GM19468 (cell line): ENCODE data around the gene ERC2.
A peak's percentile ranks its signal among the peaks of the same experiment; 100 is the strongest.

Source experiments
- ATAC-seq: cut with Tn5 transposase; IDR thresholded peaks from one replicate; pipeline ENCODE4 v1.9.1; 2021; ENCODE audit warnings: mild to moderate bottlenecking, moderate library complexity, moderate number of reproducible peaks; ENCODE audit not compliant: unreplicated experiment; ENCODE audit errors: extremely low read depth

The ERC2 gene

GRCh38 chr3:55623786-55624185, 844.5 kb downstream of the ERC2 start:
- ATAC-seq = no peak

DNA sequence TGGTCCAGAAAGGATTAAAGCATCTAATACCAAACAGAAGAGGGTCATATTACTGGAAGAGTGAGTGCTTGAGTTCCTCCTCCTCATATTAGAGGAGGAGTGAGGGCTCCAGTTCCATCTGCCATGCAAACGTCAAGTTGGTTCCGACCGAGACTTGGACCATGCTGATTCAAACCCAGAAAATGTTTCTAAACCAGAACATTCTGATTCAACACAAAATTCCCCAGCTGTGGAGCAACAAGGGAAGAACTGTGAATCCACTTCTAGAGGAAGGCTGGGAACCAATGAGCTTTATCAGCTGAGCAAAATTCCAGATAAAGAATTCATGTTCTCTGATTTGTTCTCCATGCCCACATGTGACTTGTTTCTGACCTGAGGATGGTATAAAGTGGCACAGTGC, 845.5 kb downstream of the ERC2 start:
- ATAC-seq = no peak

GRCh38 chr3:55622116-55622515, 846.2 kb downstream of the ERC2 start:
- ATAC-seq = no peak

GRCh38 chr3:55621648-55622047, 846.6 kb downstream of the ERC2 start:
- no peak for ATAC-seq

GRCh38 chr3:55621026-55621422, 847.2 kb downstream of the ERC2 start:
- no peak for ATAC-seq

DNA sequence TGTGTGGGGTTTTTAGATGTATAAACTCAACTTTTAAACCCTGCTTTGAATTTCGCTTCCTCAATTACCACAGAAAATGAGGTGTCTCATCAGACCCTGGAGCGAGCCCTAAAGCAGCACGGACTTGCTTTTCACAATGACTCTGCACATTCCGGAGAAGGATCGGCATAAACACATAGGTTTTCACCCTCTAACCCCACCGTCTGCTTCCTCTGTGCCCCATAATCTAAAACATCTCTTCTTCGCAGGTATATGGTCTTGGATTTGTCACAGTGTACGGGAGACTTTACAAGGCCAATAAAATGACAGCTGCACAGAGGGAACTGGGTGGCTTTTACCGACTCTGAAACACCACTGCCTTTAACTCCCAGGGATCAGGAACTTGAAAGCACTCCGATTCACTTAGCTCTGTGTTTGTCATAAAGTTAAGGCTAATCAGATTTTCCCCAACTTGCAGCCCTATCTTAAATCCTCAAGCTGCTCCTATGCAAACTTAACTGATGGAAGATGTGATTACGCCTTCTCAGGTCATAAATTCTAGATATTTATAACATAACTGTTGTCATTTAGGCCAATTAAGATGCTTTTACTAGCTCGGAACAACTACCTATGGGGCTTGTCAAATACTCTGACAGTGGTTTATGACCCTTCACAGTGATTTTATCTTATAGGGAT, 847.8 kb downstream of the ERC2 start:
- ATAC-seq = no peak

GRCh38 chr3:55619046-55619808, 849.0 kb downstream of the ERC2 start:
- no peak for ATAC-seq

GRCh38 chr3:55617385-55617784, 850.9 kb downstream of the ERC2 start:
- no peak for ATAC-seq

DNA sequence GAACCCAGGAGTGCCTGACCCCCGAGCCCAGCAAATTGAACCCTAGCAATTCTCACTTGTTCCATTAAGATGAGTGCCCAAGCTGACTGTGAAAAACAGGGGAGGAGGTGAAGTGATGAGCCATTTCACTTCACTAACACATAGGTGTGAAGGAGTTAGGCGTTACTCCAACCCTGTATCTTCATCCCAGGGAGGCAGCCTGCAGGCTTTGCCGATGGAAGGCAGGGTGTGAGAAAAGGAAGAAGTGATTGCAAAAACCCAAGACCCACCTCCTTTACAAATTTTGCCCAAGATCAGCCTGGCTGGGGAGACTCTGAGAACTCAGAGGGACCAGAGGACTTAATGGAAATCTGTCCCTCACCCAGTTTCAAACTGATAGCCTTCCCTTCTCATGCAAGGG, 851.5 kb downstream of the ERC2 start:
- no peak for ATAC-seq

GRCh38 chr3:55615694-55616295, 852.5 kb downstream of the ERC2 start:
- ATAC-seq = no peak

- ATAC-seq = no peak
These were observed 853.1 kb downstream of the ERC2 start for GRCh38 chr3:55615039-55615693.

DNA sequence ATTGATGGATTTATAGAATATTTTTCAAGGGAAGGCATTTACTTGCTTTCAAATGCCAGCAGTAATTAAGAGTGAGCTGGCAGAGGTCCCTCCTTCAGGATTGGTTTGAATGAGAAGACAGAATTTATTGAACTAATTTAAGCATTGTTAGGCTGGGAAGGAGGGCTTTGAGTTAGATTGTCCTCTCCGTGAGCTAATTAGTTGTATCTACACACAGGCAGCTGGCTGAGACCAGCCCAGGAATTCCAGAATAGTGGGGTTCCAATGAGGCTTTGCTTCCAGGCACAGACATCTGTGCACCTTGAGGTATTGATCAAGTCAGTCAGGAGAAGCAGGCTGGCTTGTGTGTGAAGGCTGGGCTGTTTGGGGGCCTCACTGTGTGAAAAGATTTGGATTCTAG, 857.1 kb downstream of the ERC2 start:
- ATAC-seq = no peak

- ATAC-seq = no peak
These were observed 858.9 kb downstream of the ERC2 start for GRCh38 chr3:55609230-55609827.

DNA sequence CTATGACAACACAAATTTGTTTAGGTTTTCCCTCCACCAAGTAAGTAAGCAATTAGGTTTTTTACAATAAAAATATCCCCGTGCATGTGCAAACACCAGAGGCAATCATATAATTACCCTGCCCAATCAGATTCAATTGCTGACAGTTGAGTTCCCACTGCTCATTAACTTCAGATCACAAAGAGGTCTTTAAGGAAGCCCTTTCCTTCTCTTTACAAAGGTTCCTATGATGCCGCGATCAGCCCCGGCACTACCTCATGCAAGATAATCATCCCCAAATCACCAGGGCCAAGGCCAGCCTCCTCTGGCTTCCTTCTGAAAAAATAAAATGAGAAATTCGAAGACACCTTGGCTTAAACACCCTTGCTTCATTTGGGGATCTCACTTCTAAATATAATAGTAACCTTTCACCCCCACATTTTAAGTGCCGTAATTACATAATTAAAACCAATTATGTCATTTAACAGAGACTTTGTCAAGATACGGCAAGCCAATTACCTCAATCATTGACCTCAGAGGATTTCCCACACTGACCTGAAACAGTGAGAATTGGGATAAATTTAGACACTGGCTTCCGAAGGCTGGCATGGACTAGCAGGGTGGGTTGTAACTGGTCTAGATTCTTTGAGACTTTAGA, 859.8 kb downstream of the ERC2 start:
- ATAC-seq = no peak

DNA sequence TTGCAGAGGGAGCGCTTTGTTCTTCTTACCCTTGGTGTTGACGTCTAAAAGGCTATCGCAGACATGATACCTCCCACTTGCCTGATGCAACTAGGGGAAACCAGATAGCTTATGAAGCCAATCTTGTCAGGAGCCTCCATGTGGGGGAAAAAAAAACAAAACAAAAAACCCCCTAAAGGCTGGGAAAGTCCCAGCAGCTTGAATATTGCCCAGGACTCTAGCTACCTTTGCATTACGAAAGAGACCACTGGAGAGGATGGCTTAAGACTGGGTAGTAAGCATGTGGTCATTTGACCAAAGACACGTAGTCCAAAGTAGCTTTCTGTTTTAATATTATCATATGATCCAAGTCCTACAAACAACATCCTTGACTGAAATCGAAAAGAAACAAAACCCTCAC, 860.4 kb downstream of the ERC2 start:
- ATAC-seq = peak; percentile 77

DNA sequence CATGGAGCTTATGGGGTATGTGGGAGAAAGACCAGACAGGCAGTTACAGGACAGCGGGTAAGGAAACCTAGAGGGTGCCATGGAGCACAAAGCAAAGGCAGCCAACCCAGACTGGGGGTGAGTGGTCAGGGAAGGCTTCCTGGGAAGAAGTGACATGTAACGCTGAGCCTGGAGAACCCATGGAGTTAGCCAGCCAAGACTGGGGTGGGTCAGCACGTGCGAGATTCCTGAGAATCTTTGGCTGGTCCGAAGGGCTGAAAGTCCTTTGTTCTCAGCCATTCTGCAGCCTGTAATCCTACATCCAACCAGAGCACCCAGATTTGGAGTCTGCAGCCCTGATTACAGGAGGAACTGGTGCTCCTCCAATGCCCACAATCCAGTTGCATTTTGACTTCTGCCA, 861.1 kb downstream of the ERC2 start:
- no peak for ATAC-seq

DNA sequence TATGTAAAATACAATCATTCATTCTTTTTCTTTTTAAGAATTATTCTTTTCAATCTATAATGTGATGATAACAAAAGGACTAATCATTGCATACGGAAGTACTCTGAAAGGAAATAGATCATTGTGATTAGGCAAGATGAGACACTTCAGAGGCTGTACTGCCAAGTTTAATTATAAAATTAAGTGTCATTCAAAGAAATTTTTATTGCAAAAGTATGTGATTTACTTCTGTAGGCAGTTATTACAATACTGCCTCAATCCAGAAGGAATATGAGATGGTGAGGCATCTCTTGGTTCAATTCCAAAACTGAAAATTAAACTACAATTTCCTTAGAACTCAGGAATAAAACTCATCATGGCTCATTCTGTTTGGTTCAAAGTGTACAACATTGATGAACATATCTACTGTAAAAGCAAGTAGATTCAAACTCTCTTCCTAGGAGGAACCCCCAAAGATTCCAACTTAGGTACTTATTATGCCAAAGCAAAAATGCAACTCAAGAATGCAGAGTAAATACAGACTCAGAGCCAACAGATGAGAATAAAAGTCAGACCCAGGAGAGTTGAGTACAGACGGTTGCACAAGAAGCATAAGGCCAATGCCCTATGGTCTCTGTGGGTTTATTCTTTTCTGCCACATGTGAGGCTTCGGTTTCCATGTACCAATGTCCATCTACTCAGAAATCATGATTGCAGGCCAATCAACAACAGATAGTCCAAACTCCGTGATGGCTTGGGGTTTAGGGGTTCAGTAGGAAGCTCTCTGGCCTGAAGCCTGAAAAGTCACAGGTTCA, 862.6 kb downstream of the ERC2 start:
- ATAC-seq = no peak

GRCh38 chr3:55604846-55605245, 863.4 kb downstream of the ERC2 start:
- ATAC-seq = no peak

DNA sequence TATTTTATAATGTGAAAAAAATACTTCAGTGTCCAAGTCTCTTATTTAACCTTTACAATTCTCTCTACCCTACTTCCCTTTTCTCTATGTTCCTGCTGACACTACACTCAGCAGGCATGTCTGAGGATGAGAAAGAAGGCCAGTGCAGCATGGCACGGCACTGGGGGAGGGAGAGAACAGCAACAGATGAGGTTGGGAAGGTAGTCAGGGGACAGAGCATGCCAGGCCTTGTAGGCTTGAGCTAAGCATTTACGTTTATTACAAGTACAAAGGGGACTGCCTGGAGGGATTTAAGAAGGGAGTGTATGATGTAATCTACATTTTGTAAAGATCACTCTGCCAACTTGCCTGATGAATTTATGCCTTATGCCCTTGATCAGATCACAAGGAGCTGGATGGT, 863.9 kb downstream of the ERC2 start:
- no peak for ATAC-seq
